GM12878 (cell line): ENCODE data around the gene GATAD2B. TPM values are rescaled to one million over a fixed set of nuclear protein-coding genes. Genes with fewer than 3 reads are reported as not detected.

Experiments used
- ATAC-seq: fragments of 200-7000 bp; cut with Tn5 transposase; 3 replicates; pipeline ENCODE4 v1.9.1; 2020; ENCODE audit warnings: mild to moderate bottlenecking, moderate library complexity
- BruUV-seq: library from RNA; stranded (reverse); fragments of 400-500 nt; replicated peaks from 2 replicates; lab custom pipeline; 2021; lab: Mats Ljungman, UMichigan
- CTCF ChIA-PET: fragments of 300-600 bp; sonication (Branson Sonifier 250); formaldehyde crosslinking; extraction: SDS; loops from one replicate; lab custom pipeline; 2021; ENCODE audit warnings: inconsistent platforms; lab: Yijun Ruan, JAX
- POLR2A ChIA-PET: fragments of 350-600 bp; formaldehyde crosslinking; extraction: SDS; loops from one replicate; lab custom pipeline; 2021; ENCODE audit warnings: inconsistent platforms; lab: Charles Lee
- RAD21 ChIA-PET: fragments of 300-600 bp; sonication (Branson Sonifier 250); formaldehyde crosslinking; loops from one replicate; lab custom pipeline; 2023; ENCODE audit warnings: antibody characterized with exemption; ENCODE audit not compliant: unreplicated experiment; lab: Charles Lee
- SMC1A ChIA-PET: fragments of 300-600 bp; sonication (Branson Sonifier 250); formaldehyde crosslinking; loops from one replicate; lab custom pipeline; 2023; ENCODE audit not compliant: unreplicated experiment, uncharacterized antibody; lab: Charles Lee
- DNase-seq: peaks from one replicate; pipeline ENCODE4 v3.0.0-alpha.2; 2011; ENCODE audit warnings: low read depth, low spot score
- FAIRE-seq: peaks from 3 replicates; lab custom pipeline; 2011; peaks lifted over from hg19 to GRCh38; lab: Jason Lieb, UNC
- H2AFZ ChIP-seq: 2 replicates; pipeline ENCODE4 v1.6.0; 2011; ENCODE audit warnings: low read depth, low read length, control low read depth; ENCODE audit not compliant: control insufficient read depth
- H3K27ac ChIP-seq: 2 replicates; pipeline ENCODE4 v1.5.1; 2011; ENCODE audit warnings: control low read depth; ENCODE audit not compliant: control insufficient read depth, insufficient read depth
- H3K27me3 ChIP-seq, 2 experiments: replicated peaks in 1 of 2; 2 replicates each; pipeline versions ENCODE4 v1.6.0 to v1.6.1; 2011; ENCODE audit warnings: low read length in 1 of 2; ENCODE audit not compliant: control insufficient read depth in 2 of 2, insufficient read depth in 2 of 2
- H3K36me3 ChIP-seq, 2 experiments: 2 replicates each; pipeline ENCODE4 v1.5.1; 2011; ENCODE audit warnings: low read length in 1 of 2; ENCODE audit not compliant: control insufficient read depth in 2 of 2, insufficient read depth in 2 of 2
- H3K4me1 ChIP-seq: 2 replicates; pipeline ENCODE4 v1.6.1; 2011; ENCODE audit warnings: mild to moderate bottlenecking, low read length, moderate library complexity, mixed read lengths; ENCODE audit not compliant: control insufficient read depth, insufficient read depth
- H3K4me2 ChIP-seq: 2 replicates; pipeline ENCODE4 v1.6.0; 2011; ENCODE audit warnings: control low read depth; ENCODE audit not compliant: control insufficient read depth, insufficient read depth
- H3K4me3 ChIP-seq: fragments of 200-600 bp; sonication (generic); 2 replicates; pipeline ENCODE4 v1.5.1; 2016
- H3K79me2 ChIP-seq: 2 replicates; pipeline ENCODE4 v1.6.0; 2011; ENCODE audit warnings: low read length; ENCODE audit not compliant: control insufficient read depth, insufficient read depth
- H3K9ac ChIP-seq: 2 replicates; pipeline ENCODE4 v1.8.0; 2011; ENCODE audit warnings: low read length, control low read depth, mixed read lengths; ENCODE audit not compliant: control insufficient read depth, insufficient read depth
- H3K9me3 ChIP-seq: replicated peaks from 3 replicates; pipeline ENCODE4 v1.5.1; 2011; ENCODE audit warnings: mild to moderate bottlenecking, low read length; ENCODE audit not compliant: control insufficient read depth, insufficient read depth
- H4K20me1 ChIP-seq: 2 replicates; pipeline ENCODE4 v1.6.0; 2011; ENCODE audit not compliant: control insufficient read depth, insufficient read depth
- CBX3 ChIP-seq: fragments of 200-600 bp; sonication (generic); IDR thresholded peaks from 2 replicates; pipeline ENCODE4 v1.6.1; 2016; ENCODE audit warnings: low read depth, borderline replicate concordance
- CREM ChIP-seq: IDR thresholded peaks from 2 replicates; pipeline ENCODE4 v1.6.1; 2014; ENCODE audit warnings: antibody characterized with exemption, low read depth
- JUND ChIP-seq: IDR thresholded peaks from 2 replicates; pipeline ENCODE4 v1.6.1; 2012; ENCODE audit warnings: low read depth, mild to moderate bottlenecking, low read length, improper control_type of control experiment, moderate library complexity
- MYB ChIP-seq: fragments of 150-350 bp; IDR thresholded peaks from 2 replicates; pipeline ENCODE4 v1.6.1; 2014; ENCODE audit warnings: mild to moderate bottlenecking, low read depth, low read length, borderline replicate concordance
- NFIC ChIP-seq: IDR thresholded peaks from 2 replicates; pipeline ENCODE4 v1.6.1; 2012; ENCODE audit warnings: low read depth, mild to moderate bottlenecking, inconsistent platforms, low read length, moderate library complexity
- NR2C1 ChIP-seq: fragments of 450-650 bp; IDR thresholded peaks from 2 replicates; pipeline ENCODE4 v1.6.1; 2017; ENCODE audit warnings: antibody characterized with exemption, mild to moderate bottlenecking, moderate library complexity
- RBBP5 ChIP-seq: fragments of 200-600 bp; sonication (generic); conservative IDR thresholded peaks from 2 replicates; pipeline ENCODE4 v1.6.1; 2016
- RELA ChIP-seq: fragments of 450-650 bp; IDR thresholded peaks from 2 replicates; pipeline ENCODE4 v1.8.0; 2014; ENCODE audit warnings: borderline replicate concordance; ENCODE audit not compliant: partially characterized antibody
- RUNX3 ChIP-seq: IDR thresholded peaks from 2 replicates; pipeline ENCODE4 v1.6.1; 2012; ENCODE audit warnings: low read length, inconsistent platforms
- SUZ12 ChIP-seq: fragments of 200-600 bp; sonication (generic); IDR thresholded peaks from one replicate; pipeline ENCODE4 v1.6.1; 2018; ENCODE audit warnings: antibody characterized with exemption, mild to moderate bottlenecking; ENCODE audit not compliant: unreplicated experiment
- TBL1XR1 ChIP-seq: IDR thresholded peaks from 2 replicates; pipeline ENCODE4 v1.6.1; 2012; ENCODE audit warnings: low read depth, low read length, improper control_type of control experiment
- WRNIP1 ChIP-seq: IDR thresholded peaks from 2 replicates; pipeline ENCODE4 v1.6.1; 2011; ENCODE audit warnings: low read depth, low read length, improper control_type of control experiment, borderline replicate concordance
- ZSCAN29 ChIP-seq: fragments of 450-650 bp; IDR thresholded peaks from 2 replicates; pipeline ENCODE4 v1.6.1; 2017; ENCODE audit warnings: mild to moderate bottlenecking, moderate library complexity
- WGBS: methylation state at CpG from one replicate; pipeline ENCODE4 v1.1.6; 2016; ENCODE audit warnings: low lambda C conversion rate; ENCODE audit not compliant: insufficient replicate concordance, insufficient coverage; ENCODE audit errors: missing lambda C conversion rate; 5-methylcytosine and 5-hydroxymethylcytosine counted together
- in situ Hi-C: fragments of 300-500 bp; cut with MboI; formaldehyde crosslinking; loops from 9 replicates; pipeline ENCODE4 v1.14.3; 2018; ENCODE audit warnings: mixed read lengths
- intact Hi-C: fragments of 100-400 bp; cut with micrococcal nuclease; formaldehyde crosslinking; loops from one replicate; pipeline ENCODE4 v1.14.2; 2022; ENCODE audit not compliant: unreplicated experiment
- polyA plus RNA-seq, 11 experiments: library from polyadenylated mRNA; depleted of rRNA in 4 of 11; unstranded in 6 of 11; stranded (reverse) in 5 of 11; fragments of >200 nt; fragmentation: Nextera tagmentation in 4 of 11; fragmentation: Illumina TruSeq in 1 of 11; extraction: Ambion mirVana in 4 of 11; extraction: Trizol in 1 of 11; gene quantifications; 1 replicate in 1 of 11; 2 replicates in 10 of 11; pipeline versions ENCODE4 v1.2.1 to v1.2.3, GENCODE V29; 2011 to 2016; ENCODE audit warnings: inconsistent platforms in 2 of 11, missing spikeins in 2 of 11, low read depth in 1 of 11
- total RNA-seq, 4 experiments: library from RNA; depleted of rRNA in 3 of 4; stranded (reverse); fragments of >200 nt in 3 of 4; fragmentation: Illumina TruSeq in 1 of 4; extraction: Trizol in 1 of 4; gene quantifications; 2 replicates each; pipeline versions ENCODE4 v1.2.1 to v1.2.3, GENCODE V29; 2013 to 2021
- TF ChIP-seq, protein P1 (sequence below): IDR thresholded peaks from 2 replicates; pipeline ENCODE4 v1.6.1; 2012; ENCODE audit warnings: low read length, inconsistent platforms
- TF ChIP-seq, protein P2 (sequence below): fragments of 450-650 bp; IDR thresholded peaks from 2 replicates; pipeline ENCODE4 v1.6.1; 2018; ENCODE audit warnings: mild to moderate bottlenecking, low read depth, moderate library complexity; ENCODE audit not compliant: partially characterized antibody

The GATAD2B gene
- total and polyA plus RNA-seq, 10 of the 15 experiments (the other 5 are each of a cell fraction or from before 2014, with no cell fraction given) = 2.4 to 63.1 (median 8.7) TPM

- FAIRE-seq = no peak
Observed at GRCh38 chr1:153832293-153832692, 90.5 kb downstream of the GATAD2B start.

DNA sequence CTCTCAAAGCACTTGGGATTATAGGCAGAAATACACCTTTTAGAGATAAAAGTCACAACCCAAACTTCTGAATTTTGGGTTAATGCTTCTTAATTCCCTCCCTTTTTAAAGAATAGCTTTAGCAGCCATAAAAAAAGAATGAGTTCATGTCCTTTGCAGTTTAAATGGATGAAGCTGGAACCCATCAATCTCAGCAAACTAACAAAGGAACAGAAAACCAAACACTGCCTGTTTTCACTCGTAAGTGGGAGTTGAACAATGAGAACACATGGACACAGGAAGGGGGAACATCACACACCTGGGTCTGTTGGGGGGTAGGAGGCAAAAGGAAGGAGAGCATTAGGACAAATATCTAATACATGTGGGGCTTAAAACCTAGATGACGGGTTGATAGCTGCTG lies 91.7 kb downstream of the GATAD2B start:
- Histone ChIP-seq H3K36me3 (peaks cover 8 to 20% of the 10 kb centered on the region in 2 experiments), H3K79me2 (peaks cover 27% of the 10 kb centered on the region), H3K4me3 (no peak overlapping the region), H3K9ac (no peak overlapping the region), H4K20me1 (no peaks in the 10 kb centered on the region), H3K4me2 (no peak overlapping the region), H3K27me3 (no peaks in the 10 kb centered on the region), H3K27ac (no peak overlapping the region), H3K9me3 (no peaks in the 10 kb centered on the region), H2AFZ (no peak overlapping the region), H3K4me1 (peaks cover 7% of the 10 kb centered on the region)
- ATAC-seq (no peak), FAIRE-seq (no peak), DNase-seq (no peak)
- ChIA-PET RAD21 (interaction anchor here (0.7 kb wide), 1 partner anchor 8 kb away, joined by 3 read pairs; no protein-coding TSS in a partner anchor), POLR2A (interaction anchor here (0.5 to 1.3 kb wide), 5 partner anchors 9 to 83 kb away, joined by 3 read pairs; no protein-coding TSS in a partner anchor), CTCF (interaction anchor here (0.6 to 1.5 kb wide), 4 partner anchors 11 to 159 kb away, joined by 3 read pairs; no protein-coding TSS in a partner anchor), SMC1A (interaction anchor here (0.7 to 1.8 kb wide), 5 partner anchors 9 to 155 kb away, joined by 3 to 4 read pairs (median 3); partner anchors contain the start of gene RAB13)
- BruUV-seq = no TSS peak
- intact Hi-C loops = no loop called here
- in situ Hi-C loops = no loop called here
- 92% methylated on average over 2 of the region's 2 CpGs for WGBS
- TF ChIP-seq JUND = no peak
- no peak for TF ChIP-seq NFIC
- TF ChIP-seq, protein P1, sequence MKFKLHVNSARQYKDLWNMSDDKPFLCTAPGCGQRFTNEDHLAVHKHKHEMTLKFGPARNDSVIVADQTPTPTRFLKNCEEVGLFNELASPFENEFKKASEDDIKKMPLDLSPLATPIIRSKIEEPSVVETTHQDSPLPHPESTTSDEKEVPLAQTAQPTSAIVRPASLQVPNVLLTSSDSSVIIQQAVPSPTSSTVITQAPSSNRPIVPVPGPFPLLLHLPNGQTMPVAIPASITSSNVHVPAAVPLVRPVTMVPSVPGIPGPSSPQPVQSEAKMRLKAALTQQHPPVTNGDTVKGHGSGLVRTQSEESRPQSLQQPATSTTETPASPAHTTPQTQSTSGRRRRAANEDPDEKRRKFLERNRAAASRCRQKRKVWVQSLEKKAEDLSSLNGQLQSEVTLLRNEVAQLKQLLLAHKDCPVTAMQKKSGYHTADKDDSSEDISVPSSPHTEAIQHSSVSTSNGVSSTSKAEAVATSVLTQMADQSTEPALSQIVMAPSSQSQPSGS = no peak
- no peak for TF ChIP-seq NR2C1
- TF ChIP-seq CREM = no peak
- no peak for TF ChIP-seq SUZ12
- TF ChIP-seq MYB = no peak
- no peak for TF ChIP-seq CBX3
- no peak for TF ChIP-seq TBL1XR1
- TF ChIP-seq ZSCAN29 = no peak
- no peak for TF ChIP-seq RUNX3
- no peak for TF ChIP-seq WRNIP1
- TF ChIP-seq RELA = no peak
- TF ChIP-seq, protein P2, sequence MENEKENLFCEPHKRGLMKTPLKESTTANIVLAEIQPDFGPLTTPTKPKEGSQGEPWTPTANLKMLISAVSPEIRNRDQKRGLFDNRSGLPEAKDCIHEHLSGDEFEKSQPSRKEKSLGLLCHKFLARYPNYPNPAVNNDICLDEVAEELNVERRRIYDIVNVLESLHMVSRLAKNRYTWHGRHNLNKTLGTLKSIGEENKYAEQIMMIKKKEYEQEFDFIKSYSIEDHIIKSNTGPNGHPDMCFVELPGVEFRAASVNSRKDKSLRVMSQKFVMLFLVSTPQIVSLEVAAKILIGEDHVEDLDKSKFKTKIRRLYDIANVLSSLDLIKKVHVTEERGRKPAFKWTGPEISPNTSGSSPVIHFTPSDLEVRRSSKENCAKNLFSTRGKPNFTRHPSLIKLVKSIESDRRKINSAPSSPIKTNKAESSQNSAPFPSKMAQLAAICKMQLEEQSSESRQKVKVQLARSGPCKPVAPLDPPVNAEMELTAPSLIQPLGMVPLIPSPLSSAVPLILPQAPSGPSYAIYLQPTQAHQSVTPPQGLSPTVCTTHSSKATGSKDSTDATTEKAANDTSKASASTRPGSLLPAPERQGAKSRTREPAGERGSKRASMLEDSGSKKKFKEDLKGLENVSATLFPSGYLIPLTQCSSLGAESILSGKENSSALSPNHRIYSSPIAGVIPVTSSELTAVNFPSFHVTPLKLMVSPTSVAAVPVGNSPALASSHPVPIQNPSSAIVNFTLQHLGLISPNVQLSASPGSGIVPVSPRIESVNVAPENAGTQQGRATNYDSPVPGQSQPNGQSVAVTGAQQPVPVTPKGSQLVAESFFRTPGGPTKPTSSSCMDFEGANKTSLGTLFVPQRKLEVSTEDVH = no peak

More at GRCh38 chr1:153832293-153832692, 90.5 kb downstream of the GATAD2B start:
- H3K4me2 ChIP-seq = no peak overlapping the region
- H3K27me3 ChIP-seq = no peaks in the 10 kb centered on the region
- SMC1A ChIA-PET = interaction anchor here (0.6 to 1.8 kb wide), 4 partner anchors 20 to 129 kb away, joined by 3 to 7 read pairs (median 4); no protein-coding TSS in a partner anchor
- no peak overlapping the region for H3K4me3 ChIP-seq
- no peaks in the 10 kb centered on the region for H4K20me1 ChIP-seq
- BruUV-seq = no TSS peak
- H3K4me1 ChIP-seq = no peaks in the 10 kb centered on the region
- DNase-seq (no peak), ATAC-seq (no peak)
- CTCF ChIA-PET = interaction anchor here (0.7 to 1.9 kb wide), 4 partner anchors 10 to 90 kb away, joined by 3 to 5 read pairs (median 3); partner anchors contain the start of gene GATAD2B
- in situ Hi-C loops (no loop called here), intact Hi-C loops (no loop called here)
- RAD21 ChIA-PET = no interaction called here
- H2AFZ ChIP-seq = no peak overlapping the region
- H3K27ac ChIP-seq = no peak overlapping the region
- POLR2A ChIA-PET = no interaction called here
- H3K79me2 ChIP-seq = peaks cover 29% of the 10 kb centered on the region
- no peak overlapping the region for H3K9ac ChIP-seq
- WGBS = 97% methylated on average over 3 of the region's 3 CpGs
- H3K9me3 ChIP-seq = no peaks in the 10 kb centered on the region
- peaks cover 3 to 14% of the 10 kb centered on the region in 2 experiments for H3K36me3 ChIP-seq
- TF ChIP-seq RBBP5 = no peak
